Nephron (organoid): ENCODE measurements around the gene TLR1.

Experiments used
- H3K27ac Mint-ChIP-seq, 3 experiments: 2 replicates each; pipeline ENCODE4 v1.8.0; 2020; ENCODE audit warnings: mixed read lengths in 3 of 3, mild to moderate bottlenecking in 2 of 3, moderate library complexity in 1 of 3
- H3K27me3 Mint-ChIP-seq: 2 replicates; pipeline ENCODE4 v1.8.0; 2021; ENCODE audit warnings: low read depth, mild to moderate bottlenecking, moderate library complexity, mixed read lengths
- H3K36me3 Mint-ChIP-seq: 2 replicates; pipeline ENCODE4 v1.8.0; 2020; ENCODE audit warnings: low read depth, mixed read lengths
- H3K4me1 Mint-ChIP-seq: 2 replicates; pipeline ENCODE4 v1.8.0; 2020; ENCODE audit warnings: mixed read lengths
- H3K4me3 Mint-ChIP-seq, 3 experiments: 2 replicates each; pipeline ENCODE4 v1.8.0; 2020; ENCODE audit warnings: mild to moderate bottlenecking in 3 of 3, mixed read lengths in 3 of 3, moderate library complexity in 2 of 3
- H3K9me3 Mint-ChIP-seq: 2 replicates; pipeline ENCODE4 v1.8.0; 2020; ENCODE audit warnings: mixed read lengths
- TF ChIP-seq, protein P1 (sequence below), 3 experiments: fragments of 200-600 bp; sonication (generic); IDR thresholded peaks; one replicate each; pipeline ENCODE4 v1.5.0; 2021; ENCODE audit warnings: antibody characterized with exemption in 3 of 3; ENCODE audit not compliant: unreplicated experiment in 3 of 3

Gene TLR1

DNA sequence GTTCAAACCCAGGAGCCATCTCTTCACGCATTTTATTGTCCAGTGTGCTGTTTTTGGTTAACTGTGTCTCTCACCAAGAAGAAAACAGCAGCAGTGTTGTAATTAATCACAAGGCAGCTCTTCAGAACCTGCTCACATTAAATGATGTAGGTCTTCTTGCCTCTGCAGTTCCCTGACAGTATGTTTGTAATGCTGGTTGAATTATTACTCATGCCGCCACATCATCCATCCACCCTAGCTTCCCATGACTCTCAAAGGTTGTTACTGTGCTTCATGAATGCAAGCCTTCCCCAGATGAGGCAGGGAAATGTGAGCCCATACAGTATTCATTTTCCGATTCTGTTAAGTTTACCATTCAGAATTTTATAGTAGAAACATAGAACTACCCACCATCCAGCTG, 39.2 kb downstream of the TLR1 start:
- H3K27me3 Mint-ChIP-seq, result no peaks in the 10 kb centered on the region
- no peak overlapping the region for H3K4me3 Mint-ChIP-seq
- no peaks in the 10 kb centered on the region for H3K9me3 Mint-ChIP-seq
- no peaks in the 10 kb centered on the region for H3K36me3 Mint-ChIP-seq
- H3K27ac Mint-ChIP-seq, result peak overlapping the region in 1 of 3 experiments; percentile 4
- TF ChIP-seq, protein P1, sequence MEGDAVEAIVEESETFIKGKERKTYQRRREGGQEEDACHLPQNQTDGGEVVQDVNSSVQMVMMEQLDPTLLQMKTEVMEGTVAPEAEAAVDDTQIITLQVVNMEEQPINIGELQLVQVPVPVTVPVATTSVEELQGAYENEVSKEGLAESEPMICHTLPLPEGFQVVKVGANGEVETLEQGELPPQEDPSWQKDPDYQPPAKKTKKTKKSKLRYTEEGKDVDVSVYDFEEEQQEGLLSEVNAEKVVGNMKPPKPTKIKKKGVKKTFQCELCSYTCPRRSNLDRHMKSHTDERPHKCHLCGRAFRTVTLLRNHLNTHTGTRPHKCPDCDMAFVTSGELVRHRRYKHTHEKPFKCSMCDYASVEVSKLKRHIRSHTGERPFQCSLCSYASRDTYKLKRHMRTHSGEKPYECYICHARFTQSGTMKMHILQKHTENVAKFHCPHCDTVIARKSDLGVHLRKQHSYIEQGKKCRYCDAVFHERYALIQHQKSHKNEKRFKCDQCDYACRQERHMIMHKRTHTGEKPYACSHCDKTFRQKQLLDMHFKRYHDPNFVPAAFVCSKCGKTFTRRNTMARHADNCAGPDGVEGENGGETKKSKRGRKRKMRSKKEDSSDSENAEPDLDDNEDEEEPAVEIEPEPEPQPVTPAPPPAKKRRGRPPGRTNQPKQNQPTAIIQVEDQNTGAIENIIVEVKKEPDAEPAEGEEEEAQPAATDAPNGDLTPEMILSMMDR (IDR thresholded peaks at IDR 0.05; ENCODE audit: unreplicated experiment in 3 of 3), result no peak
- H3K4me1 Mint-ChIP-seq, result peaks cover 14% of the 10 kb centered on the region

DNA sequence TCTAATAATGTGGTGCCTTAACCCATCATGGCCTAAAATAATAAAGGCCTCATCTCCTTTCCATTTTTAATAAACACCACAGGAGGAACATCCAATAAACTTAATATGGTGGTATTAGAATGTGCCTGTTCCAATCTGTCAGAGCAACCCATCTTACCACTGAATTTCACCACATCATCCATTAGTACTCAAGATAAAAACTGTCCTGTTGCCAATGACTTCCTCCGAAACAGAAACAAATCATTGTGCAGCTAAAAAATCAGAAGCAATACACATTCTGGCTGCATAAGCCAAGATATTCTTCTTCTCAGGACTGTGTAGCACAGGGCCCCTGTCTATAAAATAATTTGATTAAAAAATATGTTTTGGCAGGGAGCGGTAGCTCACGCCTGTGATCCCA, 40.3 kb downstream of the TLR1 start:
- H3K27me3 Mint-ChIP-seq, result no peaks in the 10 kb centered on the region
- H3K9me3 Mint-ChIP-seq, result no peaks in the 10 kb centered on the region
- no peak overlapping the region for H3K4me3 Mint-ChIP-seq
- TF ChIP-seq, protein P1 (IDR thresholded peaks at IDR 0.05; ENCODE audit: unreplicated experiment in 3 of 3), result no peak
- no peaks in the 10 kb centered on the region for H3K36me3 Mint-ChIP-seq
- no peak overlapping the region for H3K27ac Mint-ChIP-seq
- H3K4me1 Mint-ChIP-seq, result peaks cover 14% of the 10 kb centered on the region

DNA sequence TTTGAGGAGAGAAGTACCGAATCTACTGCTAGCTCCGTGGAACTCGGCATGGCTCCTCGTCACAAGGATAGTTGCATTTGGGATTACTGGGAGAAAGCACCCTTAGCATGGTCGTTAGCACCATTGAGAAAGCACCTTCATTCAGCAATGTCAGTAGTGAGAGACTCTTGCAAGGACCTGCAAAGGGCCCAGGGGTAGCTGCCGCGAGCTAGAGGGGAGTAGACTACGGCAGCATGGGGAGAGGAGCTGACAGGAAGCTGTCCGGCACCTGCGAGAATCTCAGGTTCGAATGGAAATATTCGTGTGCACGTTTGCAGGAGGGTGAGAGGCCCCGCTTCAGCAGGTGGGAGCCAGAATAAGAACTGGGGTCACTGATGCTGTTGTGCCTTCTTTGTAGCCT, 42.0 kb downstream of the TLR1 start:
- H3K36me3 Mint-ChIP-seq, result no peaks in the 10 kb centered on the region
- no peak overlapping the region for H3K27ac Mint-ChIP-seq
- H3K27me3 Mint-ChIP-seq, result no peaks in the 10 kb centered on the region
- TF ChIP-seq, protein P1 (IDR thresholded peaks at IDR 0.05; ENCODE audit: unreplicated experiment in 3 of 3), result no peak
- H3K4me3 Mint-ChIP-seq, result no peak overlapping the region
- no peaks in the 10 kb centered on the region for H3K9me3 Mint-ChIP-seq
- peaks cover 6% of the 10 kb centered on the region for H3K4me1 Mint-ChIP-seq

DNA sequence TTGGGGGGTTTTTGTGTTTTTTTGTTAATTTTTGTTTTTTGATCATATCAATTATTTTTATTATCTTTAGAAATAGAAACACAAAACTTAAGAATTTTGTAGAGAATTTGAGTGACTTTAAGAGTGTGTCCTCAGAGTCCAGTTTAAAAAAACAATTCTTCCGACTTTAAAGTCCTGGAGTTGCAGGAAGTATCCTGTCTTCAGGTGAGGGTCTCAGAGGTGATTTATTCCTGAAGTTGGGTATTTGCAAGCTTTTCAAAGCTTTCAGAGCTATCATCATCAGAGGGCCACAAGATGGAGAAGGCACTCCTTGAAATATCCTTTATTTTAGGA, 44.8 kb downstream of the TLR1 start:
- Mint-ChIP-seq H3K27me3 (no peaks in the 10 kb centered on the region), H3K36me3 (no peaks in the 10 kb centered on the region), H3K4me1 (peaks cover 6% of the 10 kb centered on the region), H3K9me3 (no peaks in the 10 kb centered on the region), H3K4me3 (no peak overlapping the region), H3K27ac (peak overlapping the region in 1 of 3 experiments; percentile 19)
- TF ChIP-seq, protein P1 (IDR thresholded peaks at IDR 0.05; ENCODE audit: unreplicated experiment in 3 of 3), result no peak

DNA sequence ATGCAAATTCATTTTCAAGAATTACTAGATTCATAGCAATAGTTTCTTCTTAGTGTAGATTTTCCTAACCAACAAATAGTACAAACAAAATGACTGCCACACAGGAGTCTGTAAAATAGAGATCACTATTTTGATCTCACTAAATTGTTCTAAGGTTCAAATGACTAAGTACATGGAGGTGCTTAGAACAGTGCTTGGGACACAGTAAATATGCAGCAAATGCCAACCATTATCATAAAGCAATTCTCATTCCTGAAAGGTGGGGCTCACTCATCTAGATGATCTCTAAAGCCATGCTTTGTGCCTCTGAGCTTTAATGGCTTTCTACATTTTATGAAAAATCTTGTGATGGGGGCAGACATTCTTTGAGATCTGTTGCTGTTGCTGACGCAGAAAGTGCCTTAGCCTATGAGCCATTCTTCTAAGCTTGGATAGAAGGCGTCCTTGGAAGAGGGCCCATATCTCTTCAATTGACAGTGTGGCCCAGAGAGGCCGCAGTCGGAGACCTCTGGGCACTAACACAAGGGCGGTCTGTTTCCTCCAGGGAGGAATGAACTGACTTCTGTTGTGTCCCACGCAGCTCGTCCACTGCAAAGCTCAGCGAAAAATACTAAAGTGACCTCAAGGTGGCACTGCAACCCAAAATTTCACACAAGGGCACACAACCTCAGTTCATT, 45.3 kb downstream of the TLR1 start:
- peaks cover 6% of the 10 kb centered on the region for H3K4me1 Mint-ChIP-seq
- H3K27ac Mint-ChIP-seq, result peak overlapping the region; percentile 19 to 62 (median 57)
- H3K36me3 Mint-ChIP-seq, result no peaks in the 10 kb centered on the region
- H3K9me3 Mint-ChIP-seq, result no peaks in the 10 kb centered on the region
- TF ChIP-seq, protein P1 (IDR thresholded peaks at IDR 0.05; ENCODE audit: unreplicated experiment in 3 of 3), result peak; percentile 75 to 87 (median 77)
- H3K4me3 Mint-ChIP-seq, result no peak overlapping the region
- H3K27me3 Mint-ChIP-seq, result no peaks in the 10 kb centered on the region

DNA sequence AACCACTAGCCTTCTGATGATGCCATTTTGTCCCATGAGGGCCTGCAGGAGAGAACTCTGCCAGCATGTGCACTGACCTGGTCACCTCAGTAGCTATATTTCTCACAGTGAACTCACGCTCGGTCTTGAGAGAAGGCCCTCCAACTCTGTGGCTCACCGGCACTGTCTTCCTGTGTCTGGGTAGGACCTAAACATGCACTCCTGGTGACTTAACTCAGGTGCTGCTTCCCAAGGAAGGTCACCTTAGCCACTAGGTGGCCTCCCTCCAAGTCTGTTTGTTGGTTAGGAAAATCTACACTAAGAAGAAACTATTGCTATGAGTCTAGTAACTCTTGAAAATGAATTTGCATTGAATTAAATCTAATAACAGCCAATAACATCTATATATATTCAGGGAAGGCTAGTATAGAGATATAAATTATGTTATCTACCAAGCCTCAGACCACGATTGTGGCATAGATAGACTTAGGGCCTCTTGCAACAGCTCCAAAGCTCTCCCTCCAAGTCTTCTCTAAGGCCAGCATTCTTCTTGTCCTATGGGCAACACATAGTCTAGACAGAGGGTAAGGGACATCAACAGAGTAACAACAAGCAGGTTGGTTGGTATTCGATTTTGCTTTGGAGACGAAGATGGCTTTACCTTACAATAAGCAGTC, 46.5 kb downstream of the TLR1 start:
- no peaks in the 10 kb centered on the region for H3K27me3 Mint-ChIP-seq
- no peak overlapping the region for H3K4me3 Mint-ChIP-seq
- H3K9me3 Mint-ChIP-seq, result no peaks in the 10 kb centered on the region
- H3K36me3 Mint-ChIP-seq, result no peaks in the 10 kb centered on the region
- peaks cover 6% of the 10 kb centered on the region for H3K4me1 Mint-ChIP-seq
- TF ChIP-seq, protein P1 (IDR thresholded peaks at IDR 0.05; ENCODE audit: unreplicated experiment in 3 of 3), result peak; percentile 22 to 30 (median 23)
- no peak overlapping the region for H3K27ac Mint-ChIP-seq
